SU-DHL-6 (cell line): Measurements from ENCODE around the gene LSM14B.

Experiments
- H2AFZ ChIP-seq: fragments of 200-600 bp; sonication (generic); 2 replicates; pipeline ENCODE4 v1.6.1; 2014; ENCODE audit warnings: low read depth, mild to moderate bottlenecking, moderate library complexity, mixed read lengths, antibody characterized with exemption, low read length; ENCODE audit not compliant: severe bottlenecking
- H3F3A ChIP-seq: fragments of 200-600 bp; shearing (Covaris generic); 2 replicates; pipeline ENCODE4 v1.6.0; 2016; ENCODE audit warnings: antibody characterized with exemption, mild to moderate bottlenecking; ENCODE audit not compliant: insufficient read depth
- H3K27ac ChIP-seq: fragments of 200-600 bp; sonication (generic); 2 replicates; pipeline ENCODE4 v1.5.1; 2016; ENCODE audit warnings: low read depth, mild to moderate bottlenecking, low read length, moderate library complexity, mixed read lengths
- H3K27me3 ChIP-seq: fragments of 200-600 bp; sonication (generic), shearing (Covaris generic); 2 replicates; pipeline ENCODE4 v1.6.0; 2014; ENCODE audit warnings: mild to moderate bottlenecking, low read length
- H3K36me3 ChIP-seq: fragments of 200-600 bp; sonication (generic); 2 replicates; pipeline ENCODE4 v1.6.1; 2014; ENCODE audit warnings: mild to moderate bottlenecking, low read length, mixed read lengths
- H3K4me2 ChIP-seq: fragments of 300-600, 200-600 bp; shearing (Covaris generic), sonication (generic); 2 replicates; pipeline ENCODE4 v1.6.0; 2014; ENCODE audit warnings: low read length, low read depth, mild to moderate bottlenecking; ENCODE audit not compliant: poor library complexity, severe bottlenecking
- H3K4me3 ChIP-seq: fragments of 200-600 bp; sonication (generic); 2 replicates; pipeline ENCODE4 v1.5.1; 2014; ENCODE audit warnings: antibody characterized with exemption, low read length, mild to moderate bottlenecking, mixed read lengths; ENCODE audit not compliant: insufficient read depth, poor library complexity, severe bottlenecking
- H3K79me2 ChIP-seq: fragments of 200-600 bp; sonication (generic); 2 replicates; pipeline ENCODE4 v1.6.1; 2014; ENCODE audit warnings: mild to moderate bottlenecking, low read length, moderate library complexity; ENCODE audit not compliant: insufficient read depth
- H3K9ac ChIP-seq: fragments of 200-600 bp; sonication (generic); 2 replicates; pipeline ENCODE4 v1.7.0; 2014; ENCODE audit warnings: mild to moderate bottlenecking, low read length
- H3K9me2 ChIP-seq: fragments of 200-600 bp; sonication (generic); replicated peaks from 2 replicates; pipeline ENCODE4 v1.6.1; 2014; ENCODE audit warnings: low read length; ENCODE audit not compliant: insufficient read depth
- H3K9me3 ChIP-seq: fragments of 200-600 bp; sonication (generic); 2 replicates; pipeline ENCODE4 v1.6.1; 2014; ENCODE audit warnings: low read length, mixed read lengths; ENCODE audit not compliant: insufficient read depth
- H4K20me1 ChIP-seq: fragments of 200-600 bp; sonication (generic); 2 replicates; pipeline ENCODE4 v1.6.1; 2014; ENCODE audit warnings: low read depth, mild to moderate bottlenecking, antibody characterized with exemption, low read length, moderate library complexity, mixed read lengths
- EZH2phosphoT487 ChIP-seq: fragments of 200-600 bp; sonication (generic), shearing (Covaris generic); conservative IDR thresholded peaks from 2 replicates; pipeline ENCODE4 v1.6.1; 2018; ENCODE audit warnings: mild to moderate bottlenecking, antibody characterized with exemption, low read length, moderate library complexity, mixed read lengths
- TF ChIP-seq, protein P1 (sequence below): fragments of 200-600 bp; sonication (generic); IDR thresholded peaks from one replicate; pipeline ENCODE4 v1.5.1; 2017; ENCODE audit warnings: antibody characterized with exemption, mild to moderate bottlenecking, low read length, moderate library complexity; ENCODE audit not compliant: insufficient read depth, poor library complexity, severe bottlenecking

LSM14B gene

DNA sequence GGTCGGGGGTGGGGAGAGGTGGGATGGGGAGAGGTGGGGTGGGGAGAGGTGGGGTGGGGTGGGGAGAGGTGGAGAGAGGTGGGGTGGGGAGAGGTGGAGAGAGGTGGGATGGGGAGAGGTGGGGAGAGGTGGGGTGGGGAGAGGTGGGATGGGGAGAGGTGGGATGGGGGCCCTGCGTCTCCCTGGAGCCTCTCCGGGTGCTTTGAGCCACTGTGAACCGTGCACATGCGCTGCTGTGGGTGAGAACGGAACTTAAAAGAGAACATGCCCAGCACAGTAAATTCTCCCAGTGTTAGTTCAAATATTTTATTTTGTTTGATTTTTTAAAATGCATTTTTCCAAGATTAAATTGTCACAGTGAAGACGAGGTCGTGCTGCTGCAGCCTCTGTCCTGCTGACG is 38.0 kb downstream of the LSM14B start:
- Histone ChIP-seq H4K20me1 (no peaks in the 10 kb centered on the region), H3K27me3 (no peaks in the 10 kb centered on the region)

DNA sequence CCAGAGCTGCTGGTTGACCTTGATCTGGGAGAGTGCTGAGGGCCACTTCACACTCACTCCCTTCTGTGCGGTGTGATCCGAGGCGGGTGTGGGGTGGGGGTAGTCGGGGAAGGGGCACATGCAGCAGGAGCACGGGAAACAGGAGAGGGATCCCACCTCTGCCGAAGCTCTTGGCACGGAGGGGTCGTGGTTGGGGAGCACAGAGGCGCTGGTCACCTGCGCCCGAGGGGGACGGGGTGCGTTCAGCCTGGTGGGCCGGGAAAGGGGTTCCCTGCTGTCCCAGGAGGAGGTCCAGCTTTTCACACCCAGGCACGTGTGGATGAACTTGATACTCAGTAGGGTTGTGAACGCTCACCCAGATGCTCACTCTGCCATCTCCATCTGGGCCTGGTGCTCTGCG is 38.6 kb downstream of the LSM14B start:
- no peak for TF ChIP-seq EZH2phosphoT487
- TF ChIP-seq, protein P1, sequence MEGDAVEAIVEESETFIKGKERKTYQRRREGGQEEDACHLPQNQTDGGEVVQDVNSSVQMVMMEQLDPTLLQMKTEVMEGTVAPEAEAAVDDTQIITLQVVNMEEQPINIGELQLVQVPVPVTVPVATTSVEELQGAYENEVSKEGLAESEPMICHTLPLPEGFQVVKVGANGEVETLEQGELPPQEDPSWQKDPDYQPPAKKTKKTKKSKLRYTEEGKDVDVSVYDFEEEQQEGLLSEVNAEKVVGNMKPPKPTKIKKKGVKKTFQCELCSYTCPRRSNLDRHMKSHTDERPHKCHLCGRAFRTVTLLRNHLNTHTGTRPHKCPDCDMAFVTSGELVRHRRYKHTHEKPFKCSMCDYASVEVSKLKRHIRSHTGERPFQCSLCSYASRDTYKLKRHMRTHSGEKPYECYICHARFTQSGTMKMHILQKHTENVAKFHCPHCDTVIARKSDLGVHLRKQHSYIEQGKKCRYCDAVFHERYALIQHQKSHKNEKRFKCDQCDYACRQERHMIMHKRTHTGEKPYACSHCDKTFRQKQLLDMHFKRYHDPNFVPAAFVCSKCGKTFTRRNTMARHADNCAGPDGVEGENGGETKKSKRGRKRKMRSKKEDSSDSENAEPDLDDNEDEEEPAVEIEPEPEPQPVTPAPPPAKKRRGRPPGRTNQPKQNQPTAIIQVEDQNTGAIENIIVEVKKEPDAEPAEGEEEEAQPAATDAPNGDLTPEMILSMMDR, result no peak
- no peaks in the 10 kb centered on the region for H3K27me3 ChIP-seq
- H4K20me1 ChIP-seq, result no peaks in the 10 kb centered on the region
- no peak overlapping the region for H2AFZ ChIP-seq
- H3F3A ChIP-seq, result no peaks in the 10 kb centered on the region
- no peak overlapping the region for H3K27ac ChIP-seq
- H3K9me3 ChIP-seq, result no peaks in the 10 kb centered on the region
- no peak overlapping the region for H3K9ac ChIP-seq
- no peaks in the 10 kb centered on the region for H3K79me2 ChIP-seq
- no peaks in the 10 kb centered on the region for H3K9me2 ChIP-seq
- H3K36me3 ChIP-seq, result no peaks in the 10 kb centered on the region
- no peak overlapping the region for H3K4me3 ChIP-seq
- H3K4me2 ChIP-seq, result no peak overlapping the region

More for the DNA sequence above, 38.0 kb downstream of the LSM14B start:
- Histone ChIP-seq H3K9me2 (no peaks in the 10 kb centered on the region), H2AFZ (no peak overlapping the region), H3K4me3 (no peak overlapping the region), H3K36me3 (no peaks in the 10 kb centered on the region), H3F3A (no peaks in the 10 kb centered on the region), H3K9ac (no peak overlapping the region), H3K79me2 (no peaks in the 10 kb centered on the region), H3K4me2 (no peak overlapping the region), H3K9me3 (no peaks in the 10 kb centered on the region), H3K27ac (no peak overlapping the region)
- no peak for TF ChIP-seq EZH2phosphoT487
- TF ChIP-seq, protein P1, result no peak

DNA sequence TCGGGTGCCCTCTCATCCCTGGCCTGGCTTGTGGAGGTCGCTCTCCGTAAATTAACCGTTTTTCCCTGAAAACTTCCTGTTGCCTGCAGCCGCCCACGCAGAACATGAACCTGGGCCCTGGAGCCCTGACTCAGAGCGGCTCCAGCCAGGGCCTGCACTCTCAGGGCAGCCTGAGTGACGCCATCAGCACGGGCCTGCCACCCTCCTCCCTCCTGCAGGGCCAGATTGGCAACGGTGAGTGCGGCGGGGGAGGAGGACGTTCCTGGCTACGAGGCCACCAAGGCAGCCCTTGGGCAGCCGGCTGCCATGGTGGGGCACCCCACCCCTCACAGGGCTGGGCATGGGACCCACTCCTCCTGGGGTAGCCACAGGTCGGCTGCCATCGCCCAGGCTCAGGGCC is 39.1 kb downstream of the LSM14B start:
- no peaks in the 10 kb centered on the region for H3K36me3 ChIP-seq
- no peak overlapping the region for H3K4me2 ChIP-seq
- H3K9ac ChIP-seq, result no peak overlapping the region
- no peak overlapping the region for H2AFZ ChIP-seq
- H4K20me1 ChIP-seq, result no peaks in the 10 kb centered on the region
- H3F3A ChIP-seq, result no peaks in the 10 kb centered on the region
- H3K27ac ChIP-seq, result no peak overlapping the region
- TF ChIP-seq EZH2phosphoT487, result no peak
- TF ChIP-seq, protein P1, result no peak
- H3K9me3 ChIP-seq, result no peaks in the 10 kb centered on the region
- H3K4me3 ChIP-seq, result no peak overlapping the region
- no peaks in the 10 kb centered on the region for H3K27me3 ChIP-seq
- no peaks in the 10 kb centered on the region for H3K9me2 ChIP-seq
- no peaks in the 10 kb centered on the region for H3K79me2 ChIP-seq
